Pancreas (tissue), 10 donors: Measurements from ENCODE around the gene STUM. TPM values are rescaled to one million over a fixed set of nuclear protein-coding genes. Genes with fewer than 3 reads are reported as not detected.

Experiments
- ATAC-seq, 4 donors: fragments of 200-7000 bp; cut with Tn5 transposase; one replicate each; pipeline versions ENCODE4 v1.8.0 to v1.9.1; 2020; ENCODE audit warnings: mild to moderate bottlenecking in 4 of 4, moderate library complexity in 4 of 4
- DNase-seq, 6 donors: peaks; one replicate each; pipeline ENCODE4 v3.0.0-alpha.2; 2020
- FAIRE-seq: peaks from 2 replicates; lab custom pipeline; 2012; peaks lifted over from hg19 to GRCh38; lab: Jason Lieb, UNC
- H3K27ac ChIP-seq, 4 donors: fragments of 200-600 bp; sonication (generic); 1 replicate in 3 of 4; 2 replicates in 1 of 4; pipeline versions ENCODE4 v1.5.0 to v1.8.0; 2020
- H3K27me3 ChIP-seq, 4 donors: fragments of 200-600 bp; one replicate each; pipeline ENCODE4 v1.8.0; 2021
- H3K36me3 ChIP-seq, 3 donors: fragments of 200-600 bp; sonication (generic) in 1 of 3; one replicate each; pipeline versions ENCODE4 v1.5.0 to v1.8.0; 2020 to 2021
- H3K4me1 ChIP-seq, 3 donors: fragments of 200-600 bp; one replicate each; pipeline ENCODE4 v1.8.0; 2021
- H3K4me3 ChIP-seq, 4 donors: fragments of 200-600 bp; sonication (generic) in 2 of 4; one replicate each; pipeline versions ENCODE4 v1.5.0 to v1.8.0; 2020 to 2021
- H3K9me3 ChIP-seq, 4 donors: fragments of 200-600 bp; one replicate each; pipeline ENCODE4 v1.8.0; 2021
- CTCF ChIP-seq, 4 donors: fragments of 200-600 bp; sonication (generic) in 3 of 4; IDR thresholded peaks; one replicate each; pipeline versions ENCODE4 v1.5.0 to v1.8.0; 2021; ENCODE audit warnings: antibody characterized with exemption in 4 of 4
- WGBS, 2 donors: extraction: QIAGEN DNeasy Blood & Tissue Kit; methylation state at CpG; one replicate each; pipeline ENCODE4 v1.1.7; 2013; 5-methylcytosine and 5-hydroxymethylcytosine counted together
- intact Hi-C, 3 donors: fragments of 100-400 bp; cut with DNase I; formaldehyde crosslinking; loops; one replicate each; pipeline versions ENCODE4 v1.11.1 to v1.14.2; 2022
- polyA plus RNA-seq, 2 donors: library from polyadenylated mRNA; stranded (reverse); fragments of 200-250 nt; gene quantifications; one replicate each; pipeline ENCODE4 v1.2.3, GENCODE V29; 2013
- total RNA-seq, 6 donors: library from RNA; stranded (reverse); fragmentation: NEBNext Ultra II Directional in 4 of 6; extraction: Animal tissue kit (Norgen Biotek cat#: 25700) in 4 of 6; gene quantifications; one replicate each; pipeline versions ENCODE4 v1.2.1 to v1.2.4, GENCODE V29; 2021 to 2023
- donor health status: healthy with polysubstance abuse.
- donor health status: DM: no; HTN: no; CAD: no; lungs with moderate emphysema.
- donor health status: DM: no; HTN: no; CAD: no.
- donor health status: control.
- donor health status: control.
- donor health status: Bipolar disorder and iron deficiency.
- donor health status: DM: yes; HTN: yes; CAD: no.
- donor health status: DM: no; HTN: no; CAD: no.
- donor health status: DM: no; HTN: no; CAD: no.
- donor health status: DM: yes; HTN: yes; CAD: no.

The STUM gene
- total and polyA plus RNA-seq, 8 donors = 0.32 to 1.2 (median 0.56) TPM

- Histone ChIP-seq H3K4me3 (peak overlapping the region in 1 of 4 donors; percentile 1), H3K36me3 (no peaks in the 10 kb centered on the region), H3K27me3 (no peaks in the 10 kb centered on the region), H3K4me1 (peaks cover 38 to 61% (median 38%) of the 10 kb centered on the region in 3 donors), H3K9me3 (no peaks in the 10 kb centered on the region), H3K27ac (peak overlapping the region; percentile 57 to 81 (median 76))
- no peak for TF ChIP-seq CTCF (IDR thresholded peaks at IDR 0.05)
- intact Hi-C loops = no loop called here
- DNase-seq = peak; percentile 76 to 91 (median 89)
- ATAC-seq = peak; percentile 85 to 92 (median 90)
- WGBS, 2 donors = 23 to 30% methylated on average over 12 of the region's 12 CpGs
- FAIRE-seq = no peak
Measured at GRCh38 chr1:226656601-226657277, 108.2 kb downstream of the STUM start.

GRCh38 chr1:226657895-226658545, 109.5 kb downstream of the STUM start:
- Histone ChIP-seq H3K36me3 (no peaks in the 10 kb centered on the region), H3K27ac (peak overlapping the region; percentile 57 to 81 (median 76)), H3K27me3 (no peaks in the 10 kb centered on the region), H3K9me3 (no peaks in the 10 kb centered on the region), H3K4me3 (no peak overlapping the region), H3K4me1 (peaks cover 38 to 66% (median 38%) of the 10 kb centered on the region in 3 donors)
- intact Hi-C loops = no loop called here
- 65 to 69% methylated on average over 10 of the region's 10 CpGs for WGBS, 2 donors
- TF ChIP-seq CTCF (IDR thresholded peaks at IDR 0.05) = no peak
- DNase-seq (peak in 4 of 6 donors; percentile 42 to 82 (median 60)), FAIRE-seq (no peak), ATAC-seq (peak in 3 of 4 donors; percentile 27 to 54 (median 47))

- DNase-seq = peak in 2 of 6 donors; percentile 16 to 65
- intact Hi-C loops = no loop called here
- peak overlapping the region; percentile 57 to 81 (median 76) for H3K27ac ChIP-seq
Measured at GRCh38 chr1:226658546-226659125, 110.1 kb downstream of the STUM start.

More at GRCh38 chr1:226658546-226659125, 110.1 kb downstream of the STUM start:
- WGBS, 2 donors = 92 to 93% methylated on average over 22 of the region's 22 CpGs
- H3K4me1 ChIP-seq = peaks cover 38 to 69% (median 38%) of the 10 kb centered on the region in 3 donors
- ATAC-seq = no peak
- H3K27me3 ChIP-seq = no peaks in the 10 kb centered on the region
- TF ChIP-seq CTCF (IDR thresholded peaks at IDR 0.05) = no peak
- H3K36me3 ChIP-seq = no peaks in the 10 kb centered on the region
- no peak for FAIRE-seq
- H3K4me3 ChIP-seq = no peak overlapping the region
- no peaks in the 10 kb centered on the region for H3K9me3 ChIP-seq

Other genes with a start within 250 kb of the STUM start
- 1 to 10 TPM in 4 of 6 donors, under 1 TPM in 2; 0.57 to 2.2 (median 1.2) TPM for gene LIN9, start 239.6 kb upstream of the STUM start, total RNA-seq
- 1 to 10 TPM in 1 of 2 donors, under 1 TPM in 1; 0.72 to 1.3 TPM for gene LIN9, start 239.6 kb upstream of the STUM start, polyA plus RNA-seq
- 10 to 100 TPM; 40.7 to 69.4 (median 52.5) TPM for gene PARP1, start 140.7 kb upstream of the STUM start, total RNA-seq
- gene PARP1, start 140.7 kb upstream of the STUM start, polyA plus RNA-seq = 10 to 100 TPM; 16.8 to 23.8 TPM
- 10 to 100 TPM in 1 of 6 donors, 1 to 10 TPM in 5; 5.0 to 13.9 (median 5.9) TPM for gene ITPKB, start 190.5 kb downstream of the STUM start, total RNA-seq
- 1 to 10 TPM; 3.8 to 4.6 TPM for gene ITPKB, start 190.5 kb downstream of the STUM start, polyA plus RNA-seq